Suprapubic skin (tissue), 4 donors: ENCODE results near the gene KIF20B.

Experiments used
- CTCF ChIP-seq, 2 donors: fragments of 200-600 bp in 1 of 2; fragments of 450-650 bp in 1 of 2; sonication (generic) in 1 of 2; IDR thresholded peaks; one replicate each; pipeline ENCODE4 v1.5.1; 2016 to 2019; ENCODE audit warnings: antibody characterized with exemption in 2 of 2, mild to moderate bottlenecking in 1 of 2, moderate library complexity in 1 of 2
- EP300 ChIP-seq: sonication (generic); formaldehyde crosslinking; IDR thresholded peaks from one replicate; pipeline ENCODE4 v1.6.1; 2017; ENCODE audit warnings: antibody characterized with exemption
- POLR2A ChIP-seq, 2 donors: fragments of 450-650 bp; IDR thresholded peaks; one replicate each; pipeline ENCODE4 v1.6.1; 2017; ENCODE audit warnings: antibody characterized with exemption in 2 of 2, mild to moderate bottlenecking in 2 of 2, moderate library complexity in 2 of 2
- POLR2AphosphoS5 ChIP-seq, 3 donors: sonication (generic); formaldehyde crosslinking; IDR thresholded peaks; one replicate each; pipeline ENCODE4 v1.6.1; 2017; ENCODE audit warnings: antibody characterized with exemption in 3 of 3

- no peak for TF ChIP-seq CTCF (IDR thresholded peaks at IDR 0.05)
- TF ChIP-seq POLR2AphosphoS5 (IDR thresholded peaks at IDR 0.05), result no peak
- TF ChIP-seq EP300, result no peak
- no peak for TF ChIP-seq POLR2A (IDR thresholded peaks at IDR 0.05)
These were observed 711 bp downstream of the KIF20B start for GRCh38 chr10:89702121-89702480.
